ENCODE data around the gene FARS2. TPM values are rescaled to one million over a fixed set of nuclear protein-coding genes. Genes with fewer than 3 reads are reported as not detected.
A peak's percentile ranks its signal among the peaks of the same experiment; 100 is the strongest.

Gene FARS2
- total and polyA plus RNA-seq, 9 of the 15 experiments (the other 6 are each of a cell fraction or from before 2014, with no cell fraction given): 16.5 to 62.2 (median 27.0) TPM

GRCh38 chr6:5379647-5380242 lies 118.4 kb downstream of the FARS2 start:
- BruUV-seq (replicated peaks): no TSS peak
- Histone ChIP-seq H3K9ac (ENCODE audit: insufficient read depth in 1 of 2, low read depth in 2 of 2, low read length in 2 of 2) (no peak overlapping the region), H3K9me3 (replicated peaks; ENCODE audit: control insufficient read depth, insufficient read depth, low read depth, low read length) (no peaks in the 10 kb centered on the region), H3K4me2 (ENCODE audit: insufficient read depth, low read length) (no peak overlapping the region), H3K9me1 (ENCODE audit: control insufficient read depth, insufficient read depth, low read length) (no peaks in the 10 kb centered on the region), H3K4me3 (no peak overlapping the region), H2AFZ (ENCODE audit: low read depth, low read length) (no peak overlapping the region), H3K27me3 (ENCODE audit: control insufficient read depth in 2 of 2, insufficient read depth in 2 of 2, low read length in 2 of 2) (no peaks in the 10 kb centered on the region), H3K27ac (ENCODE audit: extremely low read depth, low read depth, low read length) (no peak overlapping the region), H3K79me2 (ENCODE audit: control insufficient read depth, insufficient read depth, low read length) (no peaks in the 10 kb centered on the region; the same call in 2 of the 3 replicates), H3K36me3 (ENCODE audit: control insufficient read depth, insufficient read depth, low read length) (no peaks in the 10 kb centered on the region), H4K20me1 (replicated peaks; ENCODE audit: control insufficient read depth, insufficient read depth, low read length) (no peaks in the 10 kb centered on the region), H3K4me1 (replicated peaks in 1 of 2; ENCODE audit: control insufficient read depth in 2 of 2, insufficient read depth in 2 of 2, low read length in 2 of 2) (no peaks in the 10 kb centered on the region; a peak in 1 of 5 replicates)
- 12% methylated on average over 3 of the region's 3 CpGs for WGBS (ENCODE audit: insufficient coverage, low coverage, missing lambda C conversion rate)
- ATAC-seq (peak; percentile 82), DNase-seq (ENCODE audit: extremely low read depth in 1 of 4, low spot score in 3 of 4) (peak; percentile 16 to 64 (median 32)), FAIRE-seq (peak; percentile 49)
- in situ Hi-C loops (cut with MboI) (no loop called here), intact Hi-C loops (cut with micrococcal nuclease) (loop anchor here (1.0 to 5.0 kb wide), 3 partner anchors 102 to 236 kb away; no protein-coding TSS in a partner anchor)
- ChIA-PET CTCF (ENCODE audit: low intra/inter-chr PET ratio) (interaction anchor here (0.6 to 1.0 kb wide), 5 partner anchors 156 to 317 kb away, joined by 3 to 4 read pairs (median 3); no protein-coding TSS in a partner anchor), POLR2A (interaction anchor here (0.7 to 1.0 kb wide), 4 partner anchors 15 to 288 kb away, joined by 3 to 4 read pairs (median 4); no protein-coding TSS in a partner anchor)
- peak; percentile 52 to 87 for TF ChIP-seq RAD21 (CRISPR knock-in tag; conservative IDR thresholded peaks at IDR 0.05 in 1 of 2, IDR thresholded peaks at IDR 0.05 in 1 of 2)
- 0 out of 2 replicates have a peak, but pooled peaks have one; percentile 13 for TF ChIP-seq KLF16 (IDR thresholded peaks at IDR 0.05)
- 0 out of 2 replicates have a peak, but pooled peaks have one; percentile 13 for TF ChIP-seq RB1 (IDR thresholded peaks at IDR 0.05; ENCODE audit: low read depth)
- no peak for TF ChIP-seq PBX2 (CRISPR knock-in tag; IDR thresholded peaks at IDR 0.05; ENCODE audit: low read depth)
- TF ChIP-seq PBX2 (tag; conservative IDR thresholded peaks at IDR 0.05; ENCODE audit: low read depth): peak; percentile 67
- TF ChIP-seq SMC3 (conservative IDR thresholded peaks at IDR 0.05; ENCODE audit: insufficient read depth, low read depth, low read length): peak; percentile 63
- TF ChIP-seq ZBTB40 (IDR thresholded peaks at IDR 0.05): no peak
- TF ChIP-seq ZBTB40 (CRISPR knock-in tag; IDR thresholded peaks at IDR 0.05): no peak
